K562 (cell line): Measurements from ENCODE around the gene GLP1R. TPM values are rescaled to one million over a fixed set of nuclear protein-coding genes. Genes with fewer than 3 reads are reported as not detected.

Experiments
- ATAC-seq: fragments of 200-7000 bp; cut with Tn5 transposase; 3 replicates; pipeline ENCODE4 v1.9.1; 2020; ENCODE audit warnings: moderate library complexity
- BruUV-seq: library from RNA; stranded (reverse); fragments of 400-500 nt; replicated peaks from 2 replicates; lab custom pipeline; 2021; lab: Mats Ljungman, UMichigan
- CTCF ChIA-PET: fragments of 300-600 bp; formaldehyde crosslinking; extraction: SDS; loops from one replicate; lab custom pipeline; 2021; ENCODE audit warnings: low intra/inter-chr PET ratio; lab: Yijun Ruan, JAX
- POLR2A ChIA-PET: fragments of 300-600, 350-650 bp; sonication (Branson Sonifier 250); formaldehyde crosslinking; extraction: SDS; loops from one replicate; lab custom pipeline; 2021; ENCODE audit warnings: antibody characterized with exemption, inconsistent platforms; lab: Yijun Ruan, JAX
- DNase-seq, 4 experiments: peaks; one replicate each; pipeline versions ENCODE4 v3.0.0 to v3.0.0-alpha.2; 2011 to 2018; ENCODE audit warnings: low spot score in 3 of 4, mixed read lengths in 3 of 4; ENCODE audit errors: extremely low read depth in 1 of 4
- FAIRE-seq: peaks from 2 replicates; lab custom pipeline; 2011; peaks lifted over from hg19 to GRCh38; lab: Jason Lieb, UNC
- H2AFZ ChIP-seq: 2 replicates; pipeline ENCODE4 v1.6.0; 2011; ENCODE audit warnings: low read depth, low read length, control low read depth, inconsistent platforms
- H3K27ac ChIP-seq: fragments of 200-600 bp; 3 replicates; pipeline ENCODE4 v1.8.0; 2011; ENCODE audit warnings: low read depth, mild to moderate bottlenecking, control low read depth, inconsistent platforms, low read length, moderate library complexity, mixed read lengths; ENCODE audit errors: extremely low read depth
- H3K27me3 ChIP-seq, 2 experiments: fragments of 300-600 bp in 1 of 2; 2 replicates in 1 of 2; 3 replicates in 1 of 2; pipeline versions ENCODE4 v1.6.0 to v1.8.0; 2011; ENCODE audit warnings: inconsistent platforms in 2 of 2, low read length in 2 of 2, mild to moderate bottlenecking in 1 of 2, mixed read lengths in 1 of 2, moderate library complexity in 1 of 2; ENCODE audit not compliant: control insufficient read depth in 2 of 2, insufficient read depth in 2 of 2
- H3K36me3 ChIP-seq: fragments of 300-600 bp; 3 replicates; pipeline ENCODE4 v1.8.0; 2011; ENCODE audit warnings: mild to moderate bottlenecking, low read length, inconsistent platforms; ENCODE audit not compliant: control insufficient read depth, insufficient read depth
- H3K4me1 ChIP-seq, 2 experiments: fragments of 200-600 bp in 1 of 2; replicated peaks in 1 of 2; 2 replicates in 1 of 2; 3 replicates in 1 of 2; pipeline versions ENCODE4 v1.5.1 to v1.8.0; 2011; ENCODE audit warnings: inconsistent platforms in 2 of 2, low read length in 2 of 2, mild to moderate bottlenecking in 1 of 2, mixed read lengths in 1 of 2, moderate library complexity in 1 of 2; ENCODE audit not compliant: control insufficient read depth in 2 of 2, insufficient read depth in 2 of 2
- H3K4me2 ChIP-seq: 2 replicates; pipeline ENCODE4 v1.6.1; 2011; ENCODE audit warnings: low read length, control low read depth, inconsistent platforms, mixed read lengths; ENCODE audit not compliant: insufficient read depth
- H3K4me3 ChIP-seq: fragments of 200-600 bp; sonication (generic), shearing (Covaris generic); 2 replicates; pipeline ENCODE4 v1.5.1; 2016; ENCODE audit warnings: control low read depth, inconsistent platforms
- H3K79me2 ChIP-seq: fragments of 200-600 bp; 3 replicates; pipeline ENCODE4 v1.8.0; 2011; ENCODE audit warnings: low read length, inconsistent platforms; ENCODE audit not compliant: control insufficient read depth, insufficient read depth
- H3K9ac ChIP-seq, 2 experiments: 2 replicates each; pipeline versions ENCODE4 v1.6.0 to v1.6.1; 2011; ENCODE audit warnings: low read depth in 2 of 2, low read length in 2 of 2, control low read depth in 1 of 2, inconsistent platforms in 1 of 2, mild to moderate bottlenecking in 1 of 2, mixed read lengths in 1 of 2; ENCODE audit not compliant: insufficient read depth in 1 of 2
- H3K9me1 ChIP-seq: one replicate; pipeline ENCODE4 v1.6.0; 2011; ENCODE audit warnings: inconsistent platforms, mild to moderate bottlenecking, low read length, moderate library complexity; ENCODE audit not compliant: control insufficient read depth, insufficient read depth
- H3K9me3 ChIP-seq: replicated peaks from 2 replicates; pipeline ENCODE4 v1.5.1; 2011; ENCODE audit warnings: low read depth, low read length, inconsistent platforms; ENCODE audit not compliant: control insufficient read depth, insufficient read depth
- H4K20me1 ChIP-seq: replicated peaks from 2 replicates; pipeline ENCODE4 v1.6.1; 2011; ENCODE audit warnings: low read length, inconsistent platforms, mixed read lengths; ENCODE audit not compliant: control insufficient read depth, insufficient read depth
- MTA3 ChIP-seq: fragments of 450-650 bp; formaldehyde crosslinking; IDR thresholded peaks from 2 replicates; pipeline ENCODE4 v1.6.1; 2017; ENCODE audit warnings: mild to moderate bottlenecking, borderline replicate concordance
- SMARCB1 ChIP-seq: IDR thresholded peaks from 2 replicates; pipeline ENCODE4 v1.6.1; 2011; ENCODE audit warnings: improper control_type of control experiment, low read depth; ENCODE audit not compliant: insufficient read length
- TAF9B ChIP-seq: fragments of 450-650 bp; IDR thresholded peaks from 2 replicates; pipeline ENCODE4 v1.6.1; 2018; ENCODE audit warnings: mild to moderate bottlenecking; ENCODE audit not compliant: partially characterized antibody
- WGBS: fragments of 100-300 bp; shearing (Covaris generic); methylation state at CpG from one replicate; pipeline ENCODE4 v1.1.6; 2016; ENCODE audit warnings: low coverage, mixed read lengths; ENCODE audit not compliant: insufficient coverage; ENCODE audit errors: missing lambda C conversion rate; 5-methylcytosine and 5-hydroxymethylcytosine counted together
- in situ Hi-C: fragments of 300-500 bp; cut with MboI; formaldehyde crosslinking; loops from 4 replicates; pipeline ENCODE4 v1.15.0; 2018; ENCODE audit warnings: inconsistent platforms, mixed read lengths
- intact Hi-C: fragments of 100-400 bp; cut with micrococcal nuclease; formaldehyde crosslinking; loops from 2 replicates; pipeline ENCODE4 v1.14.2; 2022
- polyA plus RNA-seq, 8 experiments: library from polyadenylated mRNA; depleted of rRNA in 4 of 8; stranded (reverse) in 5 of 8; unstranded in 3 of 8; fragments of >200 nt; fragmentation: Nextera tagmentation in 2 of 8; fragmentation: Illumina TruSeq in 1 of 8; extraction: Ambion mirVana in 2 of 8; extraction: Trizol in 1 of 8; gene quantifications; 2 replicates each; pipeline versions ENCODE4 v1.2.1 to v1.2.3, GENCODE V29; 2011 to 2014; ENCODE audit warnings: inconsistent platforms in 1 of 8, missing spikeins in 1 of 8
- total RNA-seq, 7 experiments: library from RNA; depleted of rRNA in 6 of 7; stranded (reverse); fragments of >200 nt in 6 of 7; fragmentation: Illumina TruSeq in 2 of 7; extraction: Trizol in 2 of 7; gene quantifications; 2 replicates each; pipeline versions ENCODE4 v1.2.1 to v1.2.3, GENCODE V29; 2011 to 2021; ENCODE audit warnings: low replicate concordance in 1 of 7
- TF ChIP-seq, protein P1 (sequence below): fragments of 450-650 bp; conservative IDR thresholded peaks from 2 replicates; pipeline ENCODE4 v1.6.1; 2016; ENCODE audit warnings: missing genetic modification characterization, low read depth, mild to moderate bottlenecking, missing compliant biosample characterization, moderate library complexity
- TF ChIP-seq, protein P2 (sequence below): sonication (generic); formaldehyde crosslinking; IDR thresholded peaks from 2 replicates; pipeline ENCODE4 v1.8.1; 2023; ENCODE audit warnings: missing genetic modification reagents, mild to moderate bottlenecking, borderline replicate concordance

GLP1R gene
- total and polyA plus RNA-seq, 9 of the 15 experiments (the other 6 are each of a cell fraction or from before 2014, with no cell fraction given) = not detected

DNA sequence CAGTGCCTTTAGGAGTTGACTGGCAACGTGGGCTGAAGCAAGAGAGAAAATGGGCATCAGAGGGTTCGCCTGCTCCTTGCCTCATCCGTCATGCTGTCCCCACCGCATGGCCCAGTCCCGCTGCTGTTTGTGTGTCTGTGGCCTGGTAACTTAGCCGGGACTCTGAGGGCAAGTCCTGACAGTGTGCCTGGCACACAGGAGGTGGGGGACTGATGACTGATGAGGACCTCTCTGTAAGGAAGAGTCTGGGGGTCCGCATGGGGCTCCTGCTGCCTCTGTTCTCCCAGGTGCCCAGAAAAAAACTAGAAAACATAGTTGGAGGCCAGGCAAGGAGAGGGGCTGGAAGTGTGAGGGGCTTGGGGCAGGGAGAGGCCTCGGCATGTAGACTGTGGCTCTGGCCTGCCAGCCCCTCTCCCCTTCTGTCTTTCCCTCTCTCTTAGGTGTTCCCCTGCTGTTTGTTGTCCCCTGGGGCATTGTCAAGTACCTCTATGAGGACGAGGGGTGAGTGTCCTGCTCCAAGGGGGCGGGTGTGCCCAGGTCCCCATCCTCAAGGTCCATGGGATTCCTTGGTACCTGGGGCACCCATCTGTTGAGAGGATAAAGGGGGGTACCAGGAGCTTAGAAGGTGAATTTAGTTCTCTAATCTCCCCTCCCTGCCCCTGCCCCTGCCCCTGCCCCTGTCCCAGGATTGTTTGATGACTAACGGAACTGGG lies 29.5 kb downstream of the GLP1R start:
- ATAC-seq = no peak
- Histone ChIP-seq H3K9me1 (no peaks in the 10 kb centered on the region), H3K27me3 (peaks cover 14 to 73% of the 10 kb centered on the region in 2 experiments; a peak in 4 of 5 replicates), H3K9ac (no peak overlapping the region), H3K4me3 (no peak overlapping the region), H3K79me2 (no peaks in the 10 kb centered on the region), H3K4me1 (no peaks in the 10 kb centered on the region), H3K27ac (no peak overlapping the region), H4K20me1 (peaks cover 10% of the 10 kb centered on the region), H3K36me3 (no peaks in the 10 kb centered on the region), H3K4me2 (no peak overlapping the region), H3K9me3 (no peaks in the 10 kb centered on the region), H2AFZ (no peak overlapping the region)
- no peak for FAIRE-seq
- CTCF ChIA-PET = no interaction called here
- DNase-seq = no peak
- POLR2A ChIA-PET = no interaction called here
- in situ Hi-C loops = no loop called here
- intact Hi-C loops = no loop called here
- no TSS peak for BruUV-seq
- WGBS = 0% methylated on average over 11 of the region's 11 CpGs
- TF ChIP-seq TAF9B = no peak
- TF ChIP-seq SMARCB1 = no peak
- TF ChIP-seq MTA3 = no peak
- TF ChIP-seq, protein P1, sequence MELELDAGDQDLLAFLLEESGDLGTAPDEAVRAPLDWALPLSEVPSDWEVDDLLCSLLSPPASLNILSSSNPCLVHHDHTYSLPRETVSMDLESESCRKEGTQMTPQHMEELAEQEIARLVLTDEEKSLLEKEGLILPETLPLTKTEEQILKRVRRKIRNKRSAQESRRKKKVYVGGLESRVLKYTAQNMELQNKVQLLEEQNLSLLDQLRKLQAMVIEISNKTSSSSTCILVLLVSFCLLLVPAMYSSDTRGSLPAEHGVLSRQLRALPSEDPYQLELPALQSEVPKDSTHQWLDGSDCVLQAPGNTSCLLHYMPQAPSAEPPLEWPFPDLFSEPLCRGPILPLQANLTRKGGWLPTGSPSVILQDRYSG (tag) = no peak
- TF ChIP-seq, protein P2, sequence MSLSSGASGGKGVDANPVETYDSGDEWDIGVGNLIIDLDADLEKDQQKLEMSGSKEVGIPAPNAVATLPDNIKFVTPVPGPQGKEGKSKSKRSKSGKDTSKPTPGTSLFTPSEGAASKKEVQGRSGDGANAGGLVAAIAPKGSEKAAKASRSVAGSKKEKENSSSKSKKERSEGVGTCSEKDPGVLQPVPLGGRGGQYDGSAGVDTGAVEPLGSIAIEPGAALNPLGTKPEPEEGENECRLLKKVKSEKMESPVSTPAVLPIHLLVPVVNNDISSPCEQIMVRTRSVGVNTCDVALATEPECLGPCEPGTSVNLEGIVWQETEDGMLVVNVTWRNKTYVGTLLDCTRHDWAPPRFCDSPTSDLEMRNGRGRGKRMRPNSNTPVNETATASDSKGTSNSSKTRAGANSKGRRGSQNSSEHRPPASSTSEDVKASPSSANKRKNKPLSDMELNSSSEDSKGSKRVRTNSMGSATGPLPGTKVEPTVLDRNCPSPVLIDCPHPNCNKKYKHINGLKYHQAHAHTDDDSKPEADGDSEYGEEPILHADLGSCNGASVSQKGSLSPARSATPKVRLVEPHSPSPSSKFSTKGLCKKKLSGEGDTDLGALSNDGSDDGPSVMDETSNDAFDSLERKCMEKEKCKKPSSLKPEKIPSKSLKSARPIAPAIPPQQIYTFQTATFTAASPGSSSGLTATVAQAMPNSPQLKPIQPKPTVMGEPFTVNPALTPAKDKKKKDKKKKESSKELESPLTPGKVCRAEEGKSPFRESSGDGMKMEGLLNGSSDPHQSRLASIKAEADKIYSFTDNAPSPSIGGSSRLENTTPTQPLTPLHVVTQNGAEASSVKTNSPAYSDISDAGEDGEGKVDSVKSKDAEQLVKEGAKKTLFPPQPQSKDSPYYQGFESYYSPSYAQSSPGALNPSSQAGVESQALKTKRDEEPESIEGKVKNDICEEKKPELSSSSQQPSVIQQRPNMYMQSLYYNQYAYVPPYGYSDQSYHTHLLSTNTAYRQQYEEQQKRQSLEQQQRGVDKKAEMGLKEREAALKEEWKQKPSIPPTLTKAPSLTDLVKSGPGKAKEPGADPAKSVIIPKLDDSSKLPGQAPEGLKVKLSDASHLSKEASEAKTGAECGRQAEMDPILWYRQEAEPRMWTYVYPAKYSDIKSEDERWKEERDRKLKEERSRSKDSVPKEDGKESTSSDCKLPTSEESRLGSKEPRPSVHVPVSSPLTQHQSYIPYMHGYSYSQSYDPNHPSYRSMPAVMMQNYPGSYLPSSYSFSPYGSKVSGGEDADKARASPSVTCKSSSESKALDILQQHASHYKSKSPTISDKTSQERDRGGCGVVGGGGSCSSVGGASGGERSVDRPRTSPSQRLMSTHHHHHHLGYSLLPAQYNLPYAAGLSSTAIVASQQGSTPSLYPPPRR (CRISPR knock-in tag) = no peak
